ENCODE results near the gene CHCHD10.

- TF ChIP-seq CTCF (IDR thresholded peaks at IDR 0.05; ENCODE audit: insufficient read depth, low read depth, low read length): no peak
- no peak for TF ChIP-seq EZH2 (IDR thresholded peaks at IDR 0.05; ENCODE audit: insufficient read depth, low read length)
Observed at GRCh38 chr22:23782703-23783102, 14.9 kb upstream of the CHCHD10 start.
